ENCODE results near the gene UBA52. TPM values are rescaled to one million over a fixed set of nuclear protein-coding genes. Genes with fewer than 3 reads are reported as not detected.
"Not testable (repeated sequence)": the region's sequence is repeated elsewhere in the genome, so short reads cannot be mapped to it uniquely, and the experiment has no call there.

Gene UBA52
- total RNA-seq, 1 experiment from 2014 or later = 2,003 TPM

DNA sequence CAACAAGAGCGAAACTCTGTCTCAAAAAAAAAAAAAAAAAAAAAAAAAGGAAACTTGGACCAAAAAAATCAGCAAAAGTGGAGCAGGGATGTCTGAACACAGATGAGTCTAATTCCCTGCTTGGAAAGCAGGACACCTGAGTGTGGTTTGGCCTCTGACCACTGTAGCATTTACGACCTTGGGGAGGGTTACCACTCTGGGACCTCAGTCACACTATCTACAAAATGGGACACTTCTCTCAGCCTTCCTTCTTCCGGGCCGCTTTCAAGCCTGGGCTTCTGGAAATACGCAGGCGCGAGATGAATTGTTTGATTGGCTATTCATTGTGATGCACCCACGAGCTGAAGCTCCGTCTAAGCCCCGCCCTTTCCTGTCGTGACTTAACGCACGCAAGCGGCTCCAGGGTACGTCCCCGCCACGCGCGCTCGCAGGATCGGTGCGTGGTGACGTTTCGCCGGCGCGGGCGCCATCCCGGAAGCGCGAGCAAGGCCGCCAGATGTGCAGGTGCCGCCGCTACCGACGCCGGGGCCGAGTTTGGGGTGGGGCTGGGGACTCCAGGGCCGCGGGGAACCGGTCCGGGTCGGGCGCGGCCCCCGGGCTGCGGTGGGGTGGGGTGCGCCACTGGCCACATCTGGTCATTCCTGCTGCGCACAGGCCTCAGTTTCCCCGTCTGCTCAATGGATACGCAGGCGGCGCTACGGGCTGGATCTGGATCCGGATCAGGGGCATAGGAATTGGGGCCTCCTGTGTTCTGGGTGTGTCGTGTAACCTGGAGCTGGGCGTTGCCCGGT, 14.1 kb upstream of the UBA52 start, which contains the start of gene KXD1:
Gene KXD1 (plus strand): TSS at position 460 of the 791 bp plus-strand sequence. CDS start 4,187 bp downstream, outside the sequence.
- DNase-seq (ENCODE audit: low read depth) = peak; percentile 99

DNA sequence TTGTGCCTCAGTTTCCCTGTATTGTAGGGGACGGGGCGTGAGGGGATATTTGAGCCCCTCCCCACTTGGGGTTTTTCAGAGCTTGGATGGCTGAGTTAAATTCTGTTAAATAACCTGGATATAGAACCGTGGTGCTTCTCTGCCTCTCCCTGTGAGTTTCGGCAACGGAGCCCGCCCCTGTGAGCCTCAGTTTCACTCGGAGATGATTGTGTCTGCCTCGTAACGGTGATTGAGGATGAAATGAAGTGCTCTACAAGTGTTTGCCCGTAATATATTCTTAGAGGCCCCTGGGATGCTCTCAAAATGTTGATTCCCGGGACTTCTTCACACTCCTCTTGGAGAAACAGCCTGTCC, 13.5 kb upstream of the UBA52 start:
- DNase-seq (ENCODE audit: low read depth) = no peak

DNA sequence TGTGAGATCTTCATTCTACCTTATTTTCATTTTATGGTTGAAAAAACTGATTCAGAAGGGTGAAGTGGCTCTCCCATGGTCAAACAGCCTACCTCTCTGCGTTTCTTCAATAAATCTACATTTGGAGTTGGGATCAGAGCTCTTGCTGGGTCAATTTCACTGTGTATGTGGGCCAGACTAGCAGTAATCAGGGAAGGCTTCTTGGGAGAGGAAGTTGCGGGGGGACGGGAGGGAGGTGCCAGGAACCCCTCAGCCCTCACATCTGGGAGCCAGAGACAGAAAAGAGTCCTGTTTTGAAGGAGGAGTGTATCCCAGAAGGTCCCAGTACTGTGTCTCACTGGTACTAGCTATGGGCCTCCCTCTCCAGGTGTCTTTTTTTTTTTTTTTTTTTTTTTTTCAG, 13.1 kb upstream of the UBA52 start:
- no peak for DNase-seq (ENCODE audit: low read depth)

DNA sequence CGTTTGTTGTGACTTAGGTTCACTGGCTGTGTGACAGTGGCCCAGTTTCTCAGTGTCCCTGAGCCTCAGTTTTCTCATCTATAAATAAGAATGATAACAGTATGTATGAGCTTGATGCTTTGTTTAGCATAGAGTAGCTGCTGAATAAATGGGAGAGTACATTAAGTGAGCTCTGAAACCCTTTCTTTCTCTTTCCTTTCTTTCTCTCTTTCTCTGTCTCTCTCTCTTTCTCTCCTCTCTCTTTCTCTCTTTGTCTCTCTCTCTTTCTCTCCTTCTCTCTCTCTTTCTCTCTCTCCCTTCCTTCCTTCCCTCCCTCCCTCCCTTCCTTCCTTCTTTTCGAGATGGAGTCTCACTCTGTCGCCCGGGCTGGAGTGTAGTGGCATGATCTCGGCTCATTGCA, 12.0 kb upstream of the UBA52 start:
- no peak for DNase-seq (ENCODE audit: low read depth)

DNA sequence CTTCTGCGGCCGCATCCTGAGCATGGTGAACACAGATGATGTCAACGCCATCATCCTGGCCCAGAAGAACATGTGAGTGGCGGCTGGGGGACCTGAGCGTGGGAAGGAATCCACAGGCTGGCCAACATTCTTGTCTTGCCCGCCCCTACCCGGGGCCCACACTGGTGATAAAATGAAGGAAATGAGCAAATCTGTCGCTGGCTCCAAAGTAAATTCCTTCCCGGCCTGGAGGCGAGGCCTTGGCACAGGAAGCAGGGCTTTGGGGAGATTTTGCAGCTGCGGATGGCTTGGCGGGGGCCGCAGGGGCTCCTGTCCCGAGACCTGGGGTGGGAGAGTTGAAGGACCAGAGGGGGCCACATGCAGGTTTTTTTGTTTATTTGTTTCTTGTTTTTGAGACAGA, 9.6 kb upstream of the UBA52 start:
- no peak for DNase-seq (ENCODE audit: low read depth)

DNA sequence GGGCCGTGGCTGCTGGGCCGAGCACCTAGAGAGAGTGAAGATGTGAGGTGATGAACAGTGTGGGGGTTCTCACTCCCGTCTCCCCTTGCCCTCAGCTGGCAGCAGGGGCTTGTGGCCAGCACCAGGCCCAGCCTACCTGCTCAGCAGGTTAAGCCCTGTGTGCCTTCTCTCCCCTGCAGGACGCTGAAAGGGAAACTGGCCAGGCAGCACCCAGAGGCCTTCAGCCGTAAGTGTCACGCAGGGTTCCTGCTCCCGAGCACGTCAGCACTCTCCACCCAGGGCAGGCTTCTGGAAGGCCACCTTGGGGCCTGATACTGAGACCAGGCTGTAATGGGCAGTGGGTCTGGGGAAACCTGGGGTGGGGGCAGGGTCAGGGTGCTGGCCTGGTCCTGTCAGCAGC, 4.7 kb upstream of the UBA52 start:
- DNase-seq (ENCODE audit: low read depth) = no peak

DNA sequence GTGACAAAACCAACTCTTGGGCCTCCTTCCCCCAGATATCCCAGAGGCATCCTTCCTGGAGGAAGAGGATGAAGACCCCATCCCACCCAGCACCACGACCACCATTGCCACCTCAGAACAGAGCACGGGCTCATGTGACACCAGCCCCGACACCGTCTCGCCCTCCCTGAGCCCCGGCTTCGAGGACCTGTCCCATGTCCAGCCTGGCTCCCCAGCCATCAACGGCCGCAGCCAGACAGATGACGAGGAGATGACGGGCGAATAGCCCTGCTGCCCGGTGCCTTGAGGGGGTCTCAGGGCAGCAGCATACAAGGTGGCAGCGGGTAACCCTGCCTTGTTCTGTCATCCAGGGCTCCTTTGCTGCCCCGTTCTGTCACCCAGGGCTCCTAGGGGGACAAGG, 3.3 kb upstream of the UBA52 start:
- DNase-seq (ENCODE audit: low read depth) = no peak

DNA sequence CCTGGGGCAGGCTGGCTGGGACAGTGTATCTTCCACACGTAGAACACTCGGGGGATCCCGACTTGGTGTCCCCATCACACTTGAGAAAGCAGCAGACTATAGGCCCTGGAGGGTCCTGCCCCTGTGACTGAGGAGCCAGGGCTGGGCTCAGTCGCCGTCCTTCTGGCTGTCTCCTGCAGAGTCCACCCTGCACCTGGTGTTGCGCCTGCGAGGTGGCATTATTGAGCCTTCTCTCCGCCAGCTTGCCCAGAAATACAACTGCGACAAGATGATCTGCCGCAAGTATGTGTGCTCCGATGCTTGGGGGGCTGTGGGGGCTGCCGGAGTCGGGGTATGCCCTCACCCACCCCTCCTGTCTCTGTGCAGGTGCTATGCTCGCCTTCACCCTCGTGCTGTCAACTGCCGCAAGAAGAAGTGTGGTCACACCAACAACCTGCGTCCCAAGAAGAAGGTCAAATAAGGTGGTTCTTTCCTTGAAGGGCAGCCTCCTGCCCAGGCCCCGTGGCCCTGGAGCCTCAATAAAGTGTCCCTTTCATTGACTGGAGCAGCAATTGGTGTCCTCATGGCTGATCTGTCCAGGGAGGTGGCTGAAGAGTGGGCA, 3.1 kb downstream of the UBA52 start:
- no peak for DNase-seq (ENCODE audit: low read depth)

DNA sequence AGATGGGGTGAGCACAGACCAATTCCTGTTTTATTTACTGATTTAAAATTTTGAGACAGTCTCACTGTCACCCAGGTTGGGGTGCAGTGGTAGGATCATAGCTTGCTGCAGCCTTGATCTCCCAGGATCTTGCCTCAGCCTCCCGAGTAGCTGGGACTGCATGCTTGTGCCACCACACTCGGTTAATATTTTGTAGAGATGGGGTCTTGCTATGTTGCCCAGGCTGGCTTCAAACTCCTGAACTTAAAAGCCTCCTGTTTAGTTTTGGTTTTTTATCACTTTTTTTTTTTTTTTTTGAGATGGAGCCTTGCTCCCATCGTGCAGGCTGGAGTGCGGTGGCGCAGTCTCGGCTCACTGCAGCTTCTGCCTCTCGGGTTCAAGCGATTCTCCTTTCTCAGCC, 4.7 kb downstream of the UBA52 start:
- no peak for DNase-seq (ENCODE audit: low read depth)

DNA sequence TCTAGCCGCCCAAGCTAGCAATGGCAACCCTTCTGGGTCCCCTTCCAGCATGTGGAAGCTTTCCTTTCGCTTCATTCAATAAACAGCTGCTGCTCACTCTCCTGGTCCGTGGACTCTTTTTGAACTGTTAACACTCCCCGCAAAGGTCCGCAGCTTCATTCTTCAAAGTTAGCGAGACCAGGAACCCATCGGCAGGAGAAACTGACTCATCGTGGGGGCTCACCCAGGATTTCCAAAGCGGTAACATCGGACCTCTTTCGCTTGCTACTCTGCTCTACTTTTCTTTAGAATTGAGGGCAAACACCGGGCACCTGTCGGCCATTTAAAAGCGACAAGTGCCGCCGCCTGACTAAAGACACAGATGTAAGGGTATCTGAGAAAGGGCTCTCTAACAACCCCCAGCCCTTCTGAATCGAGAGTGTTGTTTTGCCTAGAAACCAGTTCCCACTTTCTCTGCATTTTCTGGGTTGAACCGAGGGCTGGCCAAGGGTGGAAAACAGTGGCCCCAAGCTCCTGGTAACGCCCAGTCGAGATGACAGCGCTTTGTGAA, 5.8 kb downstream of the UBA52 start:
- DNase-seq (ENCODE audit: low read depth) = no peak

DNA sequence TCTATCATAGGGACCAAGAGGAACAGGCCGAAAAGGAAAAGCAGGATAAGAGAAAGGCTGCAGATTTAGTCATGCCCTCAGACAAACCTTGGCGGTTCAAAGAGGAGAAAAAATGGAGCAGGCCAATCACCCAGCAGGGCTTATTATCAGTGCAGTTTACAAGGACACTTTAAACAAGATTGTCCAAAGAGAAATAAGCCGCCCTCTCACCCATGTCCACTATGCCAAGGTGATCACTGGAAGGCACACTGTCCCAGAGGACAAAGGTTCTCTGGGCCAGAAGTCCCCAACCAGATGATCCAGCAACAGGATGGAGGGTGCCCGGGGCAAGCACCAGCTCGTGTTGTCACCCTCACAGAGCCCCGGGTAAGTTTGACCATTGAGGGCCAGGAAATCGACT, 8.7 kb downstream of the UBA52 start:
- no peak for DNase-seq (ENCODE audit: low read depth)

DNA sequence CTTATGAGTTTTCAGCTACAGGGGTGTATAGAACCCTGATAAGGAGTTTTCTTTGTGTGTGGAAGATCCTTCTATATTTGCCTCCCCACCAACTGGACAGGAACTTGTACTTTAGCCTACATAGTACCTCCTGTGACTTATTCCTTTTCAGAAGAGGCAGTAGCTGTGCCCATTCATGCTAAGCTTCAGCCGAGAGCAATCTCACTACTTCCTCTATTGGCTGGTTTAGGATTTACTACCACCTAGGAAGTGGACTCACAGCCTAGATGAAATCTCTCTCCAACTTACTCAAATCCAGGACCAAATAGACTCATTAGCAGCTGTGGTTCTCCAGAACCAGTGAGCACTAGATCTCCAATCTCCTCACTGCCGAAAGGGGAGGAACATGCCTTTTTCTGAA, 14.6 kb downstream of the UBA52 start:
- DNase-seq (ENCODE audit: low read depth) = no peak

DNA sequence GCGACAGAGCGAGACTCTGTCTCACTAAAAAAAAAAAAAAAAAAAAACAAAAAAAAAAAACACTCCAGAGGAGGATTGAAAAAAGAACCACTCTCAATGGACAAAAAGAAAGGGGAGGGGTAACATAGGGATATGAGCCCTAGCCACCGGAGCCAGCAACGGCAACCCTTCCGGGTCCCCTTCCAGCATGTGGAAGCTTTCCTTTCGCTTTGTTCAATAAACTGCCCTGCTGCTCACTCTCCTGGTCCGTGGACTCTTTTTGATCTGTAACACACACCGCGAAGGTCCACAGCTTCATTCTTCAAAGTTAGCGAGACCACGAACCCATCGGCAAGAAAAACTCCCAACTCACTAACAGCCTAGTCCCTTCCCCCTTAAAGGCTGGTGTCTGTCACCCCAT, 15.9 kb downstream of the UBA52 start:
- DNase-seq (ENCODE audit: low read depth) = no peak

DNA sequence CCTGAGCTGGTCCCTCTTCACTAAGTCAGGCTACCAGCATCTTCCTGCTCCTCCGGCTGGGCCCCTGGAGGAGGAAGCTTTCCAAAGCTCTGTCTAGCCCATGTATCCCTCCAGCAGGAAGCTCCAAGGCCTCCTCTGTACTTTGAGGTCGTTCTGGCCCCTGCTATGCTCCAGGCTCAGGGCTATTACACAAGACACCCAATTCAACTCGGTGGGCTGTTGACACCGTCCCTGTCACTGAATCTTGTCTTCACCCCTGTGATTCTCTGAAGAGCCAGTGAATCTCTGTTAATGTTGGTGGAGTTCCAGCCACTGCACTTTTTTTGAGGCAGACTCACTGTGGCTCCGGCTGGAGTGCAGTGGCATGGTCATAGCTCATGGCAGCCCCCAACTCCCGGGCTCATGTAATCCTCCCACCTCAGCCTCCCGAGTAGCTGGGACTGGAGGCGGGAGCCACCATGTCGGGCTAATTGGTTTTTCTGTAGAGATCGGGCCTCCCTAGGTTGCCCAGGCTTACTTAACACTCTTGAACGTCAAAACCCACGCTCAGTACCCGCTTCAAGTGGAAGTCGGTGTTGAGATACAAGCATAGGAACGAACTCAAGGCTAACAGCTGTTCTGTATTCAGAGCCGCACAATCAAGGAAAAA, 16.4 kb downstream of the UBA52 start:
- no peak for DNase-seq (ENCODE audit: low read depth)

DNA sequence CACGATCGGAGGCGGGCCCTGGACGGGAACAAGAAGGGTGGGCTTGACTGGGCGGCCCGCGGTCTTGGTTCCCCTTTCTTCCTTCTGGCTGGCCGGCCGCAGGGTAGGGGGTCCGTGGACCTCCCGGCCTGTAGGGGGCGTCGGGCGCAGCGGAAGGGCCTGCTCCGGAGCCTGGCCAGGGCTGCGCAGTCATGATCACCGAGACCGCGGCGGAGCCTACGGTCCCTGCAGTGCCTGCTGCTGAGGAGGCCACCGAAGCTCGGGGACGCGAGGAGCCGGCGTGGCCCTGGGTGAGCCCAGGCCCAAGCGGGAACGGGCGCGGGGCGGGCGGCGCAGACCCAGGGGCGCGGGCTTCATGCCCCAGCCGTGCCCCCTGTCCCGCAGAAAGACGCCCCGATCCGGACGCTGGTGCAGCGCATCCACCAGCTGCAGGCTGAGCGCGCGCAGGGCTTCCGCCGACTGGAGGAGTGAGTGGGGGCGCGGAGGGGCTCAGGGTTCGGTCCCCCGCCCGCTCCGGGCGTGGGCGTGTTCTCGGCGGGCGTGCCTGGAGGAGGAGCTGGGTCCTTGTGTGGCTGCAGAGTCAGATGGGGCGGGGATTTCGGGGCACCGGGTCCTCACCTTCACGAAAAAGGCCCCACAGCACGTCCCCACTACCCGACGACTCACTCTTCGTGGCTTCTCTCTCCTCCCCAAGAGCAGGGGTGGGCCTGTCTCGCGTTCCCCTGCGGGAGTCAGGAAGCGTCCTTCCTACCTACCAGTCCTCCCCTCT, 17.1 kb downstream of the UBA52 start, which contains the start of gene REX1BD:
Gene REX1BD (plus strand): TSS at position 188 of the 769 bp plus-strand sequence. CDS start 4 bp downstream, at position 192.
- peak; percentile 76 for DNase-seq (ENCODE audit: low read depth)

DNA sequence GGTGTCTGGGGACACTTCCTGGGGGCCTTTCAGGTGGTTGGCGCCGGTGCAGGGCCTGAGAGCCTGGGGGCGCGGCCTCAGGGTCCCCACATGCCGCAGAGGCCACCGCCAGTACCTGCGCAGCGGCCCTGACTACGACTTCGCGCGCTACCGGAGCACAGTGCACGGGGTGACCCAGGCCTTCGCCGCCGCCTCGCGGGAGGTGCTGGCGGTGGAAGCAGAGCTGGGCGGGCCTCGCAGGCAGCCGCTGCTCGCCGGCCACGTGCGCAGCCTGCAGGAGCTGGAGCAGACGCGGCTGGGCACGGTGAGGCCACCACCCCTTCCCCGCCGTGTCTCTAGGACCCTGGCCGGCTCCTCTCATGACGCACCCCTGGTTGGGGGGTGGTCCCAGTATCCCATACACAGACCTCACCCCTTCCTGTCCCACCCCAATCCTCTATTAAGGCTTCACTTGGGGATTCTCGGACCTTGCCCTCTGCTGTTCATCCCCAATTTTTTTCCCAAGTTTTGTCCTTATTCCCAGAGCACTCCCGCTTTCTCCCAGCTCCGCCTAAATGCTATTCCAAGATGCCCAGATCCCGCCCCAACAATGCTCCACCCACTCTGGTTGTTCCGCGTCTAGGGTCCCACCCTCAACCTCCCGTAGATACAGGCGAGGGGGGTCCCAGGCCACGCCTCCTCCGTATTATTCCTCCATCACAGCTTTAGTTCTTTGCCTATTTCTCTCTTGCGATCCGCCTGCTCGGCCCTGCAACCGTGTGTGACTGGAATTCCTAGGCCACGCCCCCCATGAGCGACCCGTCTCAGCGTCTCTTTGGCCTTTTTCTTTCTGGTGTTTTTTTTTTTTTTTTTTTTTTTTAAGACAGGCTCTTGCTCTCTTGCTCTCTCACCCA, 18.0 kb downstream of the UBA52 start:
- peak; percentile 64 for DNase-seq (ENCODE audit: low read depth)

DNA sequence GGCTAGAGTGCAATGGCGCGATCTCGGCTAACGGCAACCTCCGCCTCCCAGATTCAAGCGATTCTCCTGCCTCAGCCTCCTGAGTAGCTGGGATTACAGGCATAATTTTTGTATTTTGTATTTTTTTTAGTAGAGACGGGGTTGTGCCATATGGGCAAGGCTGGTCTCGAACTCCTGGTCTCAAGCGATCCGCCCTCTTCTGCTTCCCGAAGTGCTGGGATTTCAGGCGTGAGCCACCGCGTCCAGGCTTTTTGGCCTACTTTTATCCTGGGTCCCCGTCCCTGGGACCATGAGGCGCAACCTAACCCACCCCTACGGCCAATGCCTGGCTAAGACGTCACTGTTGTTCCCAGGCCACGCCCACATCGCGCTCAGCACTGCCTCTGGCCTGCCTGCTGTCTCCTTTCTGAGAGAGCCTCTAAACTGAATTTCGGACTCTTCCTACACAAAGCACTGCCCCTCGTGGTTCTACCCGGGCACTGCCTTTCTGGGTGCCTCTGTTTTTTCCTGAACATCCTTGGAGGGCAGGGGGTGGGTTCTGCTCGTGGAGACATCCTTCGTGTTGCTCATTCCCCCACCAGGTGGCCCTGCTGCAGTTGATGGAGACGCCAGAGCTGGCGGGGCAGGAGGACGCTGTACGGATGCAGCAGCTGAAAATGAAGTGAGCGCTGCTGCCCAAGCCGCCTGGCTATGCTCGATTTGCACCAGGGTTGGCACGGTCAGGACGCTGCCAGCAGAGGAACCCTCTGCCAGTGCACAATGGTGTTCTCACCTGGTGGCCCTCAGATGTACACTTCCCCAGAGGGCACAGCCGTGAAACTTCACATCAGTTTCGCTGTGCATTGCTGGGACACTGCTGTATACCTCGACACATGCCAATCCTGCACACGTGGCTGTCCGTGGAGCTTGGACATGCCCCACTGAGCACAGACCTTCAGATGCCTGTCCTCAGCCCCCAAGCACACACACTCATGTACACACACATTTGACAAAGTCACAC, 18.9 kb downstream of the UBA52 start:
- DNase-seq (ENCODE audit: low read depth) = no peak

DNA sequence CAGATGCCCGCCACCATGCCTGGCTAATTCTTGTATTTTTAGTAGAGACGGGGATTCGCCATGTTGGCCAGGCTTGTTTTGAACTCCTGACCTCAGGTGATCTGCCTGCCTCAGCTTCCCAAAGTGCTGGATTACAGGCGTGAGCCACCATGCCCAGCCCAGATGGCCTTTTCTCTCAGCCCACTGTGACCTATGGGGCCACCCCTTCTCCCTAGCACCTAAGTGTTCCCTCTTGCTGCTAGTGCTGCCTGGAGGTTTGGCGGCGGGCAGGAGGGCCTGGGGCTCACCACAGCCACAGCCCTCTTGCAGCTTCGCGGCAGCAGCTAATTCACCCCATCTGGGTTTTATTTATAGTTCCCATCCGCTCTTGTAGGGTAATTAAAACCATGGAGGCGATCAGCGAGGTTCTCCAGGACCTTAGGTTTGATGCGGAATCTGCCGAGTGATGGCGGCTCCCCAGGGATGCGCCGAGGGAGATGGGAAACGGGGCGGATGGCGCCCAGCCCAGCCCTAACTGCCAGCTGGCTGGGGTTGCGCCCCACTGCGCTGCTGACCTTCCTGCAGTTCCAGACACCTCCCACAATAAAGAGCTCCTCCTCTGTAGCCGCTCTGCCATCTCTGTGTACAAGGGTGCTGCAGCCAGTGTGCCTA, 20.2 kb downstream of the UBA52 start:
- DNase-seq (ENCODE audit: low read depth) = peak; percentile 22

DNA sequence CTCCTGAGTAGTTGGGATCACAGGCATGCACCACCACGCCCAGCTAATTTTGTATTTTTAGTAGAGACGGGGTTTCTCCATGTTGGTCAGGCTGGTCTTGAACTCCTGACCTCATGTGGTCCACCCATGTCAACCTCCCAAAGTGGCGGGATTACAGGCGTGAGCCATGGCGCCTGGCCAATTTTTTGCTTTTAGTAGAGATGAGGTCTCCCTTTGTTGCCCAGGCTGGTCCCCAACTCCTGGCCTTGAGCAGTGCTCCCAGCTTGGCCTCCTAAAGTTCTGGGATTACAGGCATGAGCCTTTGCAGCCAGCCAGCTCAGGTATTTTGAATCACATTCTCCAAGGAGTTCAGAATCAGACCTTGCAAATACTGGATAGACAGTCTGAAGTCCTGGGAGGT, 21.1 kb downstream of the UBA52 start:
- DNase-seq (ENCODE audit: low read depth) = not testable (repeated sequence)

All from RPMI7951 (cell line).